ELF-1 (cell line): ENCODE measurements around the gene EFCAB11.

Source experiments
- DNase-seq: peaks from one replicate; pipeline ENCODE4 v3.0.0-alpha.2; 2016; ENCODE audit warnings: low read depth, low spot score

EFCAB11 gene

GRCh38 chr14:89866458-89866857 lies 88.1 kb downstream of the EFCAB11 start:
- DNase-seq: no peak

GRCh38 chr14:89865153-89865552 lies 89.4 kb downstream of the EFCAB11 start:
- DNase-seq: no peak

GRCh38 chr14:89862856-89863255 lies 91.7 kb downstream of the EFCAB11 start:
- no peak for DNase-seq

- no peak for DNase-seq
These were observed 92.9 kb downstream of the EFCAB11 start for GRCh38 chr14:89861630-89862029.

- DNase-seq: no peak
These were observed 96.4 kb downstream of the EFCAB11 start for GRCh38 chr14:89858089-89858488.

- DNase-seq: no peak
These were observed 97.6 kb downstream of the EFCAB11 start for GRCh38 chr14:89856871-89857345.

- no peak for DNase-seq
These were observed 98.4 kb downstream of the EFCAB11 start for GRCh38 chr14:89855961-89856656.

- no peak for DNase-seq
These were observed 100.4 kb downstream of the EFCAB11 start for GRCh38 chr14:89853936-89854693.

GRCh38 chr14:89851106-89851505 lies 103.4 kb downstream of the EFCAB11 start:
- DNase-seq: no peak

GRCh38 chr14:89849931-89850330 lies 104.6 kb downstream of the EFCAB11 start:
- no peak for DNase-seq

GRCh38 chr14:89848165-89848564 lies 106.4 kb downstream of the EFCAB11 start:
- no peak for DNase-seq

- DNase-seq: no peak
These were observed 109.2 kb downstream of the EFCAB11 start for GRCh38 chr14:89845346-89845745.

- peak; percentile 73 for DNase-seq
These were observed 110.0 kb downstream of the EFCAB11 start for GRCh38 chr14:89844508-89844907.

GRCh38 chr14:89842837-89843236 lies 111.7 kb downstream of the EFCAB11 start:
- no peak for DNase-seq

GRCh38 chr14:89841851-89842250 lies 112.7 kb downstream of the EFCAB11 start:
- DNase-seq: peak; percentile 71

- no peak for DNase-seq
These were observed 117.6 kb downstream of the EFCAB11 start for GRCh38 chr14:89836830-89837469.

- no peak for DNase-seq
These were observed 120.9 kb downstream of the EFCAB11 start for GRCh38 chr14:89833661-89834060.

- DNase-seq: no peak
These were observed 121.4 kb downstream of the EFCAB11 start for GRCh38 chr14:89833120-89833532.

- no peak for DNase-seq
These were observed 125.9 kb downstream of the EFCAB11 start for GRCh38 chr14:89828471-89829165.

GRCh38 chr14:89827265-89827664 lies 127.3 kb downstream of the EFCAB11 start:
- no peak for DNase-seq

GRCh38 chr14:89826596-89826995 lies 127.9 kb downstream of the EFCAB11 start:
- no peak for DNase-seq

GRCh38 chr14:89823743-89824142 lies 130.8 kb downstream of the EFCAB11 start:
- DNase-seq: no peak
